Hindlimb muscle (tissue), 1 donor: ENCODE results near the gene EVA1A. TPM values are rescaled to one million over a fixed set of nuclear protein-coding genes. Genes with fewer than 3 reads are reported as not detected.

ENCODE experiments used
- DNase-seq: peaks from one replicate; pipeline ENCODE4 v3.0.0-alpha.2; 2013
- polyA plus RNA-seq: library from polyadenylated mRNA; unstranded; fragments of 120-200 nt; gene quantifications from one replicate; pipeline ENCODE4 v1.2.1, GENCODE V29; 2013; ENCODE audit not compliant: insufficient read length

Gene EVA1A, protein sequence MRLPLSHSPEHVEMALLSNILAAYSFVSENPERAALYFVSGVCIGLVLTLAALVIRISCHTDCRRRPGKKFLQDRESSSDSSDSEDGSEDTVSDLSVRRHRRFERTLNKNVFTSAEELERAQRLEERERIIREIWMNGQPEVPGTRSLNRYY
- polyA plus RNA-seq, result 6.7 TPM

DNA sequence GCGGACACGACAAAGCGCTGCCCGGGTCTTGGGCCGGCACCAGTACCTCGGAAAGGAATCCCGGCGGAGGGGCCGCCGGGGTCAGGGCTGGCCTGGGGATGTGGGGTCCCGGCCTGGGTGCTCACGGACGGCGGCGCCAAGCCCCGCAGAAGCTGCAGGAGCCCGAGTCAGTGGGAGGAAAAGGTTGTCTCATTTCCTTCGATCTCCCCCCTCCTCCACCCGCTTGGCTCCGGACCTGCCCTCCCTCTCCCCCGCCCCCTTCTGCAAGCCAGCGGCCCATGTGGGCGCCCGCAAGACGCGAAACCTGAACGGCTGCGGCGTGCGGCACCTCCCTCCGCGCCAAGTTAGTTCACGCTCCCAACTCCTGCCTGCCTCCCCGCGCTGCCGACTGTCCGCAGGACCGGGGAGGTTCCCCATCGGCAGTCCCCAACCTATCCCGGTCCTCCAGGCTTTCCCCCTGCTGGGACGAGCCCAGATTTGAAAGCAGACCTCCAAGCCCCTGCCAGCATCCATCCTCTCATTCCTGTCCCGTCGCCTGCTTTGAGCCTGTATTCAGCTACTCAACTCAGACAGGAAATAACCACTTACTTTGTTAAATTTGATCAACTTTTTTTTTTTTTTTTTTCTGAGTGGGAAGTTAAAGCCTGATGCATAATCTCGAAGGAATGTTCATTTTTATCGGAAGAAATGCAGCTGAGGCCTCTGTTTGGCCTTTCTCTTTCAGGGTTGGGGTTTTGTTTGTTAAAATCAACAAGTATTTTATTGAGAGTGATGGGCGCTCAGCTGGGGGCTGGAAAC lies at the start of gene EVA1A:
TSS of gene EVA1A (minus strand) at position 172 of the 798 bp plus-strand sequence. CDS start 42,799 bp downstream, outside the sequence.
- DNase-seq, result peak; percentile 75

DNA sequence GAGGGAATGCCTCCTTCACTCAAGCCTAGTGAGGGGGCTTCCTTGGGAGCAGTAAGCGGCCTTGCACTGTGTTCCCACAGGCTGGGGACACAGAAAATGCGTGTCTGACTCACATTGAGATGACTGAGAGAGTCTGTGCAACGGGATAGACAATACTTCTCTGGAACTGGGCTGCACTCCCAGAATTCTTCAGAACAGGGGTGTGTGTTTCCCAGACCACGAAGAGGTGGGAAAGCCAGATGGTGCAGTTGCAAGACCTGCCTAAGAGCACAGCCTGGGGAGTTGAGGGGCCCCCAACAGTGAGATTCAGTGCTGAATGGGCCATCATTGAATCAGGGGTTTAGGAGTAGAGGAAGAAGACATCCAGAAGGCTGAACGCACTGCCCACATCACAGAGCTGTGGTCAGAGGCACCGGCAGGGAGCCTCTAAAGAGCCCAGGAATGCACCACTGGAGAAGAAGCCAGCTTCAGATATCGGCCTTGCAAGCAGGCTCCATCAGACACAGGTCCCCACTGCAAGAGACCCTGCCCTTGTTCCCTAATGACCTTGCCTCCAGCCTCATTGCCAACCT lies 49.3 kb upstream of the EVA1A start:
- DNase-seq, result no peak

DNA sequence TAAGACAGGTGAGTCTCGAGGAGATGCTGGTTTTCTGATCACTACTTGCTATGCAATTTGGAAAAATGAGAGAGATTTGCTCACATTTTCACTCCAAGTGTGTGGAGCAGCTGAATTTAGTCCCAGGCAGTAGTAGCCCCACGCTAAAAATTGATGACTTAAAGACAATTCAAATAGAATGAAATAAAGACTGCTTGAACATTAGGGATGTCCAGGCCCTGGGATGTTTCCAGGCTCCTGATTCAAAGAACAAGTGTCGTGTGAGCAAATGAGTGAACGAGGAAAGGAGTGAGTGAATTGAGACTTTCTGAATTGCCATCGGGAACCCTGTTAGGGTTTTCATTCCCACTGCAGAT lies 48.6 kb upstream of the EVA1A start:
- no peak for DNase-seq

DNA sequence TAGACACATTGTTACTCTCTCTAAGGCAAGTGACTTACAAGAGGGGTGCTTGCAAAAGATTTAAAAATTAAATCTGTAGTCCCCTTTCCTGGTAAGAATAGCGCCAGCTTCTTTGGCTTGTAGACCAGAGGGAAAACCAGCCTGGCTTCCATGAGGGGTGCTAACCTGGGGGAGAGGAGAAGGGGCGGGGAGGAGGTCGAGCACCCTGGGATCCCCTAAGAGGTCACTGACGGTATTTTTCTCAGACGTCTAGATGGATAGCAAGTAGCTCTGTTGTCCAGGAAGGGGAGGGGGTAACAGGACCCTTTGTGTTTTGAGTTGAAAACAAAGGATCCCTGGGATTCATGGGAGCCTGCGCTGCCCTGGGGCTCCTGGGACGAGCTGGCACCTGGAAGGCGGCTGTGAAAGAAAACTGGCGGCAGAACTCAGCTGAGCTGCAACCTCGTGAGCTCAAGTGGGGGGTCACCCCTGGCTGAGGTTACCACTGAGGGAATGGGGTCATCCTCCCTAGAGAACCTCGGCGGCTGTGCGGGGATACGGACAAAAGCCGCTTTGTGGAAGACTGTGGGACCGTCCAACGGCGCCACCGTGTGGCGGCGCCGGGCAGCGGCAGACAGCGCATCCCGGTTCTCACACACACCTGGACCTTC lies 48.1 kb upstream of the EVA1A start:
- peak; percentile 74 for DNase-seq

DNA sequence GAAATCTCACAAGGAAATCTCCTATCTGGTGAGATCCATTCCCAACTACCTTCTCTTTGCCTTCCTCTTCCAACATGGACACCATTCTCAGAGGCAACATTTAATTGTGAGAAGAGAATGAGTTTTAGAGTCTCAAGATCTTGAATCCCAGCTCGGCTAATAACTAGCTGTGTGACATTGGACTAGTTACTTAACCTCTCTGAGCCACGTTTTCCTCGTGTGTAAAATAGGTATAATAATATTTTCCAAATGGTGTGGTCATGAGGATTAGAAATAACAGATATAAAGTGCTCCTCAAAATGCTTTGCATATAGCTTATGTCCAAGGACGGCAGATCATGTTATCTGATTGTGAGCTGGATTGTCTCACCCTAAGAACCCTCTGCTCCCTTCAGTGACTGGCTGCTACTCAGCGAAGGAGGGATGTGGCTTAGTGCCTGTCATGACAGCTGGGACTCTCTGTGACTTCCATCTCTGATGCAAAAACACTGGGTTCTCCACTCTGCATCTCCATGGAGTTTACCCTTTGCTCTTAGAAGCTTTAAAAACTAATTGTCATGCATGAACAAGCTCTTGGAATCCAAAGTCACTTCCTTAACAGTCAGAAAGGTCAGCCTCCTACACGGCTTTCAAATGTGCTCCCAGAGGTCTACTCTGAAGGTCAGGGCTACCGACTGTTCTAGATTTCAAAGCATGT lies 47.4 kb upstream of the EVA1A start:
- no peak for DNase-seq

DNA sequence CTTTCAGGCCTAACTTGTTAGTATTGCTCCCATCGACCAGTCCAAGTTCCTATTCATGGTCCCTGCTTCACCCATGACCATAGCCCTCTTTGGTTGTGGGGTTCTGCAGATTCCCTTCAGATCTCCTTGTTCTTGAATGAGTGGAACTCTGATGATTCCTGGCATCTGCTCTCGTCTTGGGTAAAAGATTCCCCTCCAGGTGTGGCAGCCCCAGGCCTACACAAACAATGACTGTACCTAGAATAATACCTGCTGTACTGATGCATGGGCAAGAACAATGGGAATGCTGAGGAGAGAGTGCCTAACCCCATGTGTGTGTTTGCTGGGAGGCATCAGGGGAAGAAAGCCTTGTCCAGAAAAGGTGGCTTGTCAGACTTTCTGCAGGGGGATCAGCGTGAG lies 46.7 kb upstream of the EVA1A start:
- DNase-seq, result no peak

DNA sequence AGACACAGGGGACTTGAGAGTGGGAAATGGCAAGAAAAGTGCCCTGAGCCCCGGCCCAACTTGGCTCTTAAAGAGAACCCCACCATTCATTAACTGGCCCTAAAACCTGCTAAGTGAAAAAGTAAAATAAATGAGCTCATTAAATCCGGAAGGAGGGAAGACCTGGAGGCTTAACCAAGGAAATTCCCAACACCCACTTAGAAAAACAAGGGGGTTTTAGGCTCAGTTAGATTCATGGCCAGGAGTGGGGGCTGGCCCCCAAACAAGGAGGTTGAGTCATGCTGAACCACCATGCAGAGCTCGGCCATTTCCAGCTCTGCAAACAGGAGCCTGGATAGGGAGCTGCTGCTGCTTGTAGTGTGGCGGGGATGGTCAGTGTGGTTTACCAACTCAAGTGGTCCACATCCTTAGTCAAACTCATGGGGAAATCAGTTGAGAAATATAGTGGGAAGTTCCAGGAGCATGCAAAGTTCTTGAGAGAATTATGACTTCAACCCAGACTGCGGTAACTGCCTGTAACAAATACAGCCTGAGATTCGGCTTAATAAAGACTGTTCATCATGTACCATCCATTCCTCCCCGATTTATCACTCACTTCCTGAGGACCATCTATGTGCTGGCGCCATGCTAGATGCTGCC lies 46.1 kb upstream of the EVA1A start:
- no peak for DNase-seq

DNA sequence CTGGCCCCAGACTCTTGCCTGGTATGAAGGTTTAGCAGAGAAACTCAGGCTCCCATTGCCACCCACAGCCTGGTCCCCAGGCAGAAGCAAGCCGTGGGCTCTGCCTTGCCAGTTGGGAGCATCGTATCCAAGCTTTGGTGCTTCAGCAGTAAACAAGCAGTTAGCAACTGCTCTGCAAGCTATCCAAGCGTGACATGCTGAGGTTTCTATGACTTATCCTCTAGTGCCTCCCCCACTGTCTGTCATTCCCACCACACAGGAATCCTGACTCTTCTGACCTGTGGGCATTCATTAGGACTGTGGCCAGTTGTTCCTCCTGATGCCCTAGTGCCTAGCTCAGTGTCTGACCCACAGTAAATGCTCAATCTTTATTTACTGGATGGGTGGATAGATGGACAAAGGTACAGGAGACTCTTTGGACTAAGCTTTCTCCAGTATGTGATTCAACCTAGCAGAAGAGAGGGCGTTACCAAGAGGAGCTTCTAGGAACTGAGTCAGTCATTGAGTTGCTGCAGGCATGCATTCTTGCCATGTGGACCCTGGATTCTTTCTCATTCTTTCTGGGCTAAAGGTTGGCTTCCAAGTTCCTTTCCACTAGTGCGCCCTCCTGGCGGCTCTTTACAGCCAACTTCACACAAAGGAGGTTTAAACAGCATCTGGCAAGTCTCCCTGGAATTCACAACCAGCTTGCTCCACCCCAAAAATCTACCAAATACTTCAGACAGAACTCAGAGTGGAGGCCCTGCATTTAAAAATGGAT lies 45.2 kb upstream of the EVA1A start:
- no peak for DNase-seq

DNA sequence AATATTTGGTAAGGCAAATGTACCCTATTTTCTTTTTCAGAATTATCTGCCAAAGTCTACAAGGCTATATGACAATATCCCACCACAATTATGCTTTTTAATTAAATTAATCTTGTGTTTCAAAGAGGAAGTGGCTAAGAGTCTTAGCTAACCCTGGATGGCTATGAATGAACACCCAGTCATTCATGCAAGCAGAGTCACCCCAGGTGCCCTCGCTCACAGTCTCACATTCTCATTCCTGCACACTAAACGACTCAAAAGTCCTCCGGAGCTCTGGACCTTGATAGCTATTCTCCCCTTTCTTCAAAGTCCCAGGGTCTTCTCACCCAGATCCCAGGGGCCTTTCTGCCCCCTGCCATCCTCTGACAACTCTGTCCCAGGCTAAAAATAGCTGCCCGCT lies 43.7 kb upstream of the EVA1A start:
- no peak for DNase-seq

DNA sequence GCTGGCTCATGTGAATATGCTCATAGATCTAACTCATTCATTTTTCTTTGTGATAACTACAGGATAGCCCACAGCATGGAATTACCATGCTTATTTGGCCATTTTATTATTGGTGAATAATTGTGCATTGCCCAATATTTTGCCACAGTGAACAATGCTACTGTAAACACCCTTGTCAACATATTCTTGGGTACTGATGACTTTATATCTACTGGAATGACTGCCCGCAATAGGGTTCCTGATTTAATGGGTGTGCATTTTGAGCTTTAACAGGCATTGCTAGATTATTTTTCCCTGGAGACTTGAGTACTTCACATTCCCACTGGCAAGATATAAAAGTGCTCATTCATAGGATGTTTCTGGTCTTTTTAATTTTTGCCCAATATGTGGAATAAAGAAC lies 42.7 kb upstream of the EVA1A start:
- no peak for DNase-seq

DNA sequence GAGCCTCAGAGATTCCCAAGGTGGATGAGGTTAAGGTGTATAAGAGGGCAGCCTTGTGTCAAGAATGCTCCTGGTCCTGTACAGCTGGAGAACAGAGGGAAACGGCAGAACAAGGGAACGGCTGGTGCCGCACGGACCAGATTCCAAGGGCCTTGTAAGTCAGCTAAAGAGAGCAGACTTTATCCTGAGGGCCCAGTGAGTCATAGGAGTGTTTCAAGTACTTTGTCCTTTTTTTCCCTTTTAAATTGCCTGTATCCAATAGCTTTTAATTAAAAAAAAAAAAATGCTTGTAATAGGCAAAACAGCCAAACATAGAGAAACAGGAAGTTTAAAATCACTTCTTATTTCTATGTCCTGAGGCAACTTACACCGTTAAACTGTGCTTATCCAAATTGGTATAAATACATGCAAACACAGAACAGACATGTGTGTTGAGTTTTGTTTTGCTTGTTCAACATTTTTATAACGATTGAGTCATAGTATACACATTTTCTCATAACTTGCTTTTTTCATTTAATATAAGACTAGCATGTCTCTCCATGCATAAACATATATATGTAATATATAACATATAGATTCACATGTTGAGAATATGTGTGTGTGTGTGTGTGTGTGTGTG lies 42.1 kb upstream of the EVA1A start:
- DNase-seq, result no peak

DNA sequence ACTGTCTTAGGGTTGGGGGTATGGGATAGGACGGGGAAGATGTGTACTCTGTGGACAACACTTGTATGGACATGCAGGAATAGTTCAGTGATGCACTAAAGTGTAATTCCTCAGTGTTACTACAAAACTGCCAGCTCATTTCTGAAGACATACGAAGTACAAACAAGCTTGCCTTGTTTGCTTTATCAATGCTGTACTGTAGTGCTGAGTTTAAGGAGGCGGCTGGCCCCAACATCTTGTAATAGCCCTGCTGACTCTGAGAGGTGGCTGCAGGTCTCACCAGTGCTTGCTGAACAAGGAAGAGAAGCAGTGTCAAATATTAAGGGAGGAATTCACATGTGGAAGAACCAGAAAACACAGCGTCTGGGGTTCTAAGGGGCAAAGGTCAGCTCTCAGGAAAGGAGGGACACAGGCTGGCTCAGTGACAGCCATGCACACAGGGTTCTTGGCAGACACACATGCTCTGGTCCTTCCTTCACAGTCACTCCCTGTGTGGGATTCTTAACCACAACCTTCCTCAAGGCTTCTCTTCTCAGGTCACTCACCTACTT lies 39.8 kb upstream of the EVA1A start:
- no peak for DNase-seq

DNA sequence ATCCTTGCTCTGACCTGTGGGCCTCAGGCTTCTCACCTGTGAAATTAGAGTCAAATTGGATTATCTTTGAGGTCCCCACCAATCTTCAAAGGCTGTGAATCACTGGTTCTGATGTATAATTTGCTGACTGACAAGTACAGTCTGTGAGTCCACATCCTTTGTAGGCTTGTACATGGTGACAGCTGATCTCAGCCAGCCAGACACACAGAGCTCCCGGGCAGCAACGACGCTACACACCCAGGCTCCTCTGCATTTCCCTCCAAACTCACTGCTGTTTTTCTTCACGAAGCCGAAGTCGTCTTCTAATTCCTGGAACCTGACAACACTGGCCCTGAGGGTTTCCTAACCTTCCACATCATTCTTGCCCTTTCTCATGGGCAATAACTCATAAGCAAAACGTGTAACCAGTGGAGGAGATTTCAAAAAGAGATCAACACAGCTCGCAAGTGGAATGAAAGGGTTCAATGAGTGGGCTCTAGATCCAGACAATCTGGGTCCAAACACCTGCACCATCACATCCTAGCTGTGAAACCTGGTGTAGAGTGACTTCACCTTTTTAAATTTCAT lies 37.9 kb upstream of the EVA1A start:
- no peak for DNase-seq

DNA sequence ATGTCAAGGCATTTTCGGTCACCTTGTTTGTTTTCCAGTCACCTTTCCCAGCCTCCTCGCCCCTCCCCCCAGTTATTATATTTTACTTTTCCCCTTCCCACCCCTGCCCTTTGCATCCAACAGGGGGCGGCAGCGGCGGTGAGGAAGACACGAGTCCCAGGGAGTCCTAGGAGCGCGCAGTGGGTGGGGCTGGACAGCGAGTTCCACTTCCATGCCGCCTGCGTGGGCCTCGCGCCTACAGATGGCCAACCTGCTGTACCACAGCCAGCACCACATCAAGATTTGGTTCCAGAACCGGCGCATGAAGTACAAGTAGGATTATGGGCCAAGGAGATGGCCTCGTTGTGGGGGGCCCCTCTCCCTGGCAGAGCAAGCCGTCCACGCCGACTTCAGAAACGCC lies 37.2 kb upstream of the EVA1A start:
- DNase-seq, result no peak

DNA sequence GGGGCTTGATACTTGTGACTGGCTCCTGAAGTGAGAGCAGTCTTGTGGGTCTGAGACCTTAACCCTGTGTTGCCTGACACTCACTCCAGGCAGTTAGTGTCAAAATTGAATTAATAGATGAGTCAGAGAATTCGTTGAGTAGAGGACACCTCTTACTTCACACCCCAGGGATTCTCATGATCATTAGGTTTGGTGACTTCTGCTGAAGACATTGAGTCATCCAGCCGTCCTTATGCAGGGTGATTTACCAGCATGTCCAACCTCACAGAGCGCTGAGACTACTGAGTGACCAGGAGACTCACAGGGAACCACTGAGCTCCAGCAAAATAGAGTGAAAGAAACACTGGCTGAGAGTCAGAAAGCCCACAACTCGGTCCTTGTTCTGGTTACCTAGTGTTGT lies 36.0 kb upstream of the EVA1A start:
- no peak for DNase-seq

DNA sequence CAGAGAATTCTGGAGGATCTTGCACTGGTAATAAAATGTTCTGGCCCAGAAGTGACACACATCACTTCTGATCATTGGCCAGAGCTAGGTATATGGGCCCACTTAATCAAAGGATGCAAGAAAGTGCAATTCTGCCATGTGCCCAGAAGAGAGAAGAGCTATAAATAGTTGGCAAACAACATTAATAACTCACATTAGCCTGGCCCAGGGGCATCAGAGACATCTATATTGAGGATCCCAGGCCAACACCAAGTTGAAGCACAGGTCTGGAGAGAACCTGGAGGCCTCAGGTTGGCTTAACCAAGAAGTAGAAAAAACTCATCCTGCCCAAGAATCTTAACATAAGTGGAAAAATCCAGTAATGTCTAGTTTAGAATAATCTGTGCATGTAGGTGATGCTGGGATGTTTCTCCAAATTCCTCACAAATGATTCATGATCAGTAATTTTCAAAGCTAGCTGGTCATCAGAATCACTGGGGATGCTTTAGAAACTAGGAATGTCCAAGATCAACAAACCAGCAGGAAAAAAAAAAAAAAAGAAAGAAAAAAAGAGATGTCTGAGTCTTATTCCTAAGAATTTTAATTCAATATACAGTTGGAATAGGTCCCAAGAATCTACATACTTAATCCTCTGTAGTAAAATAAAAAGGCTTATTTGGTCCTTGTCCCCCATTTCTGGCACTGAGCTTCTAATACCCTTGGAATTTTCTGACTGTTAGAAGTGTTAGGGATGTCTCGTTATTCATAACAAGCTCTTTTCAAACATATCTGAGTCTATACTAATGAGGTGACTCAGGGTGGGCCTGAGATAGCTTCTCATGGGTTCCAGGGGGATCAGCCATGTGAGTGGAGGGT lies 35.0 kb upstream of the EVA1A start:
- no peak for DNase-seq

DNA sequence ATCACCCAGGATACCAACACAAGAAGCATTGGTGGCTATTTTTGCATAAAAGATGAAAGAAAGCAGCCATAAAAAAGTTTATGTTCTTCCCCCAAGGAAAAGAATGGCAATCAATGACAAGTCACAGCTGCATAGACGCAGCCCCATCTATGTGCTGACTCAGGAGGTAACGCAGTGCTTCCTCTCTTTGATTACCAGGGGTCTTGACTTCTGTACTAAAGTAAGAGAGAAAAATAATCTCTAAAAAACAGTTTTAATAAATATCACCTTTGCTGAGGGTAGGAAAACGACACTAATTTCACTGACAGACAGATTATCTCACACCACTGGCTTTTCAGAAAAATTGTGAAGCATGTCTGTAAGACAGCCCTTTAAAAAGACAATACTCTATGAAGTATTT lies 33.9 kb upstream of the EVA1A start:
- no peak for DNase-seq

DNA sequence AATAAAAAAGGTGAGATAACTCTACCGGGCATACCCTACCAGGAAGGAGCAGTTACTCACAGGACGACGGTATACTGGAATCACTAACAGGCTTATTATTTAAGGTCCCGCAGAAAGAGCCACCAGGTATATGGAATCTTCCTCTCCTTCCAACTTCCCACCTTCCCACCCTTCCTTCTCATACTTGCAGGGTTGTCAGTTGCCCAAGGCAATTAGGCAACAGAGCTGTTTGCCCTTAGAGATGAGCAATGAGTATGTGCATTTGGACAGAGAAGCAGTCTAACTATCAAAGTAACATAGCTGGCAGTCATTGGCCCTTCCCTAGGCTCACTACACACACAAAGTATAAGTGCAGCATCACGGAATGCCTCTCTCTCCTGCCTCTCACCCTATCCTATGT lies 32.1 kb upstream of the EVA1A start:
- DNase-seq, result no peak

DNA sequence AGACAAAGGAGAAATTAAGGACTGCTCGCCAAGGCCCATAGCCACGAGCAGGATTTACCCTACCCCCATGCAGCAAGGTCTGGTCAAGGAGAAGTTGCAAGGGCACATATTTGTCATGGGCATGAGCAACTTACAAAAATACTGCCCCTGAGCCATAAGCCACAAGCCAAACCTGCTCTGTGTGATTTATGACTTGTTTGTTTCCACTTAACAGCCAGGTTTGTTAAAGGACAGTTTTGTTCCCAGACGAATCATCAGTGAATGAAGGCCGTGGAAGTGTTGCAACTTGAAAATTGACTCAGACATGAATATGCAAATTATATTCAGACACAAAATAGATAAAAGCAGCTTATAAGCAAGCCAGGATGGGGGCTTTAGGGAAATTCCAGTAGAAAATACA lies 31.3 kb upstream of the EVA1A start:
- DNase-seq, result no peak
